Left hindlimb (tissue), 1 donor: ENCODE data around the gene AHCYL1.

Experiments
- DNase-seq: peaks from one replicate; pipeline ENCODE4 v3.0.0-alpha.2; 2018

Gene AHCYL1

GRCh38 chr1:109977225-109977624 lies 7.3 kb upstream of the AHCYL1 start:
- no peak for DNase-seq

- DNase-seq = no peak
These were observed 6.7 kb upstream of the AHCYL1 start for GRCh38 chr1:109977657-109978378.

- no peak for DNase-seq
These were observed 5.6 kb upstream of the AHCYL1 start for GRCh38 chr1:109978761-109979488.

- no peak for DNase-seq
These were observed 5.0 kb upstream of the AHCYL1 start for GRCh38 chr1:109979489-109980091.

- no peak for DNase-seq
These were observed 4.1 kb upstream of the AHCYL1 start for GRCh38 chr1:109980324-109981003.

- DNase-seq = no peak
These were observed 3.6 kb upstream of the AHCYL1 start for GRCh38 chr1:109981004-109981335.

- no peak for DNase-seq
These were observed 980 bp upstream of the AHCYL1 start for GRCh38 chr1:109983380-109984189.

GRCh38 chr1:109984190-109984455 lies 442 bp upstream of the AHCYL1 start:
- DNase-seq = no peak

- DNase-seq = no peak
These were observed 885 bp downstream of the AHCYL1 start for GRCh38 chr1:109985247-109986053.

GRCh38 chr1:109986054-109986444 lies 1.5 kb downstream of the AHCYL1 start:
- no peak for DNase-seq

- DNase-seq = no peak
These were observed 3.9 kb downstream of the AHCYL1 start for GRCh38 chr1:109988349-109988914.

- DNase-seq = no peak
These were observed 5.1 kb downstream of the AHCYL1 start for GRCh38 chr1:109989506-109990301.

- no peak for DNase-seq
These were observed 5.7 kb downstream of the AHCYL1 start for GRCh38 chr1:109990302-109990653.

- no peak for DNase-seq
These were observed 6.9 kb downstream of the AHCYL1 start for GRCh38 chr1:109991400-109991925.

- no peak for DNase-seq
These were observed 9.3 kb downstream of the AHCYL1 start for GRCh38 chr1:109993885-109994284.

- DNase-seq = no peak
These were observed 10.1 kb downstream of the AHCYL1 start for GRCh38 chr1:109994654-109995053.

- no peak for DNase-seq
These were observed 11.0 kb downstream of the AHCYL1 start for GRCh38 chr1:109995536-109995935.

GRCh38 chr1:109996476-109996875 lies 11.9 kb downstream of the AHCYL1 start:
- DNase-seq = no peak

- no peak for DNase-seq
These were observed 12.8 kb downstream of the AHCYL1 start for GRCh38 chr1:109997204-109997866.

GRCh38 chr1:109997867-109998229 lies 13.3 kb downstream of the AHCYL1 start:
- DNase-seq = no peak
